Stimulated activated naive CD8-positive, alpha-beta T cell treated with anti-CD3 and anti-CD28 coated beads, Interleukin-15, amount 100 ng/mL, for 72 hours (primary cell): ENCODE measurements around the gene DNAJC15.
"Not testable (repeated sequence)": the region's sequence is repeated elsewhere in the genome, so short reads cannot be mapped to it uniquely, and the experiment has no call there.

ENCODE experiments used
- ATAC-seq: fragments of 150-1000 bp; cut with Tn5 transposase; 2 replicates; pipeline ENCODE4 v1.10.0; 2021; ENCODE audit warnings: mild to moderate bottlenecking, moderate library complexity
- DNase-seq, 2 donors: peaks; one replicate each; pipeline ENCODE4 v3.0.0; 2021 to 2022
- H3K27ac Mint-ChIP-seq, 2 donors: one replicate each; pipeline ENCODE4 v1.8.0; 2022; ENCODE audit warnings: mild to moderate bottlenecking in 2 of 2, mixed read lengths in 2 of 2, moderate library complexity in 2 of 2
- H3K27me3 Mint-ChIP-seq: one replicate; pipeline ENCODE4 v1.8.0; 2022; ENCODE audit warnings: mixed read lengths
- H3K4me1 Mint-ChIP-seq: one replicate; pipeline ENCODE4 v1.8.0; 2022; ENCODE audit warnings: mild to moderate bottlenecking, mixed read lengths
- H3K4me3 Mint-ChIP-seq, 2 donors: one replicate each; pipeline ENCODE4 v1.8.0; 2022; ENCODE audit warnings: mild to moderate bottlenecking in 2 of 2, mixed read lengths in 2 of 2, moderate library complexity in 1 of 2
- H3K9me3 Mint-ChIP-seq, 2 donors: one replicate each; pipeline ENCODE4 v1.8.0; 2022; ENCODE audit warnings: mixed read lengths in 2 of 2

The DNAJC15 gene

GRCh38 chr13:43023289-43023963, at the start of gene DNAJC15:
TSS of gene DNAJC15 (plus strand) at chr13:43023586. CDS start at chr13:43023627, 41 bp downstream.
- Mint-ChIP-seq H3K4me3 (peak within 1 kb of the TSS; percentile 92 to 98), H3K27ac (peak within 1 kb of the TSS; percentile 97 to 98), H3K27me3 (no peaks in the 10 kb centered on the region), H3K4me1 (peaks cover 29% of the 10 kb centered on the region), H3K9me3 (no peaks in the 10 kb centered on the region)
- DNase-seq (peak; percentile 76 to 81), ATAC-seq (peak; percentile 96)

GRCh38 chr13:42976066-42976465, 47.3 kb upstream of the DNAJC15 start:
- H3K4me3 Mint-ChIP-seq = no peak overlapping the region
- ATAC-seq (no peak), DNase-seq (no peak)
- H3K4me1 Mint-ChIP-seq = peaks cover 1% of the 10 kb centered on the region
- H3K27me3 Mint-ChIP-seq = no peaks in the 10 kb centered on the region
- H3K9me3 Mint-ChIP-seq = peaks cover 0 to 5% of the 10 kb centered on the region in 2 donors
- no peak overlapping the region for H3K27ac Mint-ChIP-seq

- DNase-seq = no peak
- no peak overlapping the region for H3K4me3 Mint-ChIP-seq
- H3K9me3 Mint-ChIP-seq = peaks cover 0 to 5% of the 10 kb centered on the region in 2 donors
- H3K27ac Mint-ChIP-seq = no peak overlapping the region
- no peak for ATAC-seq
- H3K4me1 Mint-ChIP-seq = no peaks in the 10 kb centered on the region
- H3K27me3 Mint-ChIP-seq = no peaks in the 10 kb centered on the region
These were observed 46.1 kb upstream of the DNAJC15 start for GRCh38 chr13:42977219-42977659.

- H3K4me3 Mint-ChIP-seq = no peak overlapping the region
- DNase-seq = no peak
- H3K27me3 Mint-ChIP-seq = no peaks in the 10 kb centered on the region
- H3K27ac Mint-ChIP-seq = no peak overlapping the region
- ATAC-seq = no peak
- H3K4me1 Mint-ChIP-seq = no peaks in the 10 kb centered on the region
- peaks cover 0 to 5% of the 10 kb centered on the region in 2 donors for H3K9me3 Mint-ChIP-seq
These were observed 42.1 kb upstream of the DNAJC15 start for GRCh38 chr13:42981317-42981716.

GRCh38 chr13:42981853-42982252, 41.5 kb upstream of the DNAJC15 start:
- Mint-ChIP-seq H3K27ac (no peak overlapping the region), H3K4me3 (no peak overlapping the region), H3K9me3 (peaks cover 0 to 5% of the 10 kb centered on the region in 2 donors), H3K27me3 (no peaks in the 10 kb centered on the region), H3K4me1 (no peaks in the 10 kb centered on the region)
- ATAC-seq (no peak), DNase-seq (no peak)

- H3K27me3 Mint-ChIP-seq = no peaks in the 10 kb centered on the region
- H3K4me3 Mint-ChIP-seq = no peak overlapping the region
- DNase-seq (no peak), ATAC-seq (no peak)
- no peak overlapping the region for H3K27ac Mint-ChIP-seq
- H3K9me3 Mint-ChIP-seq = peaks cover 0 to 5% of the 10 kb centered on the region in 2 donors
- no peaks in the 10 kb centered on the region for H3K4me1 Mint-ChIP-seq
These were observed 39.4 kb upstream of the DNAJC15 start for GRCh38 chr13:42984026-42984425.

GRCh38 chr13:42984691-42985090, 38.7 kb upstream of the DNAJC15 start:
- H3K4me3 Mint-ChIP-seq = no peak overlapping the region

GRCh38 chr13:42985312-42986175, 37.8 kb upstream of the DNAJC15 start:
- H3K4me3 Mint-ChIP-seq = no peak overlapping the region
- H3K4me1 Mint-ChIP-seq = peaks cover 9% of the 10 kb centered on the region

More at GRCh38 chr13:42984691-42985090, 38.7 kb upstream of the DNAJC15 start:
- no peak for DNase-seq
- Mint-ChIP-seq H3K27me3 (no peaks in the 10 kb centered on the region), H3K4me1 (peaks cover under 1% of the 10 kb centered on the region), H3K9me3 (peaks cover 0 to 5% of the 10 kb centered on the region in 2 donors), H3K27ac (no peak overlapping the region)
- no peak for ATAC-seq

GRCh38 chr13:42986176-42986574, 37.2 kb upstream of the DNAJC15 start:
- DNase-seq (no peak), ATAC-seq (no peak)
- H3K4me3 Mint-ChIP-seq = no peak overlapping the region
- H3K27ac Mint-ChIP-seq = no peak overlapping the region
- H3K27me3 Mint-ChIP-seq = no peaks in the 10 kb centered on the region
- H3K4me1 Mint-ChIP-seq = peaks cover 16% of the 10 kb centered on the region
- no peaks in the 10 kb centered on the region for H3K9me3 Mint-ChIP-seq

More at GRCh38 chr13:42985312-42986175, 37.8 kb upstream of the DNAJC15 start:
- no peaks in the 10 kb centered on the region for H3K9me3 Mint-ChIP-seq
- DNase-seq (no peak), ATAC-seq (no peak)
- H3K27me3 Mint-ChIP-seq = no peaks in the 10 kb centered on the region
- no peak overlapping the region for H3K27ac Mint-ChIP-seq

- H3K4me1 Mint-ChIP-seq = peaks cover 53% of the 10 kb centered on the region
- no peak for DNase-seq
- peak overlapping the region; percentile 95 to 97 for H3K4me3 Mint-ChIP-seq
- no peaks in the 10 kb centered on the region for H3K9me3 Mint-ChIP-seq
- H3K27ac Mint-ChIP-seq = peak overlapping the region; percentile 19 to 88
- ATAC-seq = no peak
- no peaks in the 10 kb centered on the region for H3K27me3 Mint-ChIP-seq
These were observed 32.8 kb upstream of the DNAJC15 start for GRCh38 chr13:42990291-42991232.

- ATAC-seq, H3K27me3 Mint-ChIP-seq, H3K9me3 Mint-ChIP-seq, DNase-seq: not testable (repeated sequence)
- H3K4me1 Mint-ChIP-seq = peaks cover 61% of the 10 kb centered on the region
- H3K27ac Mint-ChIP-seq = peak overlapping the region; percentile 99 to 100
- peak overlapping the region; percentile 95 to 97 for H3K4me3 Mint-ChIP-seq
These were observed 32.0 kb upstream of the DNAJC15 start for GRCh38 chr13:42991233-42991897.

- Mint-ChIP-seq H3K9me3 (no peaks in the 10 kb centered on the region), H3K27ac (peak within 1 kb of the TSS; percentile 99 to 100), H3K4me3 (peak within 1 kb of the TSS; percentile 95 to 97), H3K4me1 (peaks cover 69% of the 10 kb centered on the region), H3K27me3 (no peaks in the 10 kb centered on the region)
- peak; percentile 89 for ATAC-seq
- peak; percentile 64 to 82 for DNase-seq
These were observed 31.3 kb upstream of the DNAJC15 start, which contains the start of gene EPSTI1 for GRCh38 chr13:42991898-42992763. TSS of gene EPSTI1 (minus strand) at chr13:42992241. CDS start at chr13:42992165, 76 bp downstream.

- peak overlapping the region; percentile 99 to 100 for H3K27ac Mint-ChIP-seq
- H3K9me3 Mint-ChIP-seq = no peaks in the 10 kb centered on the region
- peak overlapping the region; percentile 95 to 97 for H3K4me3 Mint-ChIP-seq
- peak; percentile 21 to 29 for DNase-seq
- H3K27me3 Mint-ChIP-seq = no peaks in the 10 kb centered on the region
- ATAC-seq = peak; percentile 22
- H3K4me1 Mint-ChIP-seq = peaks cover 75% of the 10 kb centered on the region
These were observed 30.6 kb upstream of the DNAJC15 start for GRCh38 chr13:42992764-42993122.

- DNase-seq (no peak), ATAC-seq (no peak)
- peak overlapping the region; percentile 1 to 51 for H3K27ac Mint-ChIP-seq
- no peaks in the 10 kb centered on the region for H3K27me3 Mint-ChIP-seq
- H3K4me3 Mint-ChIP-seq = no peak overlapping the region
- no peaks in the 10 kb centered on the region for H3K9me3 Mint-ChIP-seq
- H3K4me1 Mint-ChIP-seq = peaks cover 75% of the 10 kb centered on the region
These were observed 28.5 kb upstream of the DNAJC15 start for GRCh38 chr13:42994878-42995277.
